GM21528 (cell line): ENCODE data around the gene ACMSD.
"Not testable (repeated sequence)": the region's sequence is repeated elsewhere in the genome, so short reads cannot be mapped to it uniquely, and the experiment has no call there.

ENCODE experiments used
- ATAC-seq: cut with Tn5 transposase; IDR thresholded peaks from one replicate; pipeline ENCODE4 v1.9.1; 2021; ENCODE audit warnings: mild to moderate bottlenecking, moderate library complexity; ENCODE audit not compliant: unreplicated experiment, low FRiP score

The ACMSD gene

GRCh38 chr2:134846213-134846612 lies 7.8 kb downstream of the ACMSD start:
- no peak for ATAC-seq

GRCh38 chr2:134847582-134847981 lies 9.2 kb downstream of the ACMSD start:
- ATAC-seq, result not testable (repeated sequence)

DNA sequence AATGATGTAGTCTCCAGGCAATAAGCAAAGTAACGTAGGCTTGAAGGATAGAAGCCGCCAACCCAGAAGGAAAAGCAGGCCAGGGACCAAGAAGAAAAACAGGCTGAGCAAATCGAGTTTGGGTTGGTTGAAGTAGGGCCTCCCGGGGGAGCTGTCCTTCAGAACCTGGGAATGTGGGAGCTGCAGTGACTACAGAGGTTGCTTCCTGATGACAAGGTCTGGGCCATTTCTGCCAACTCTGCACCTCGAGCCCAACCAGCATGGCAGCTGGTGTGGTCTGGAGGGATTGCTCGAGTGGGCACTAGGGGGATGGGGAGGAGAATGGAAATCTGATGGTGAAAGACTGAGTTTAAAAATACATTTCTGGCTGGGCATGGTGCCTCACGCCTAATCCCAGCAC lies 14.1 kb downstream of the ACMSD start:
- ATAC-seq, result no peak

DNA sequence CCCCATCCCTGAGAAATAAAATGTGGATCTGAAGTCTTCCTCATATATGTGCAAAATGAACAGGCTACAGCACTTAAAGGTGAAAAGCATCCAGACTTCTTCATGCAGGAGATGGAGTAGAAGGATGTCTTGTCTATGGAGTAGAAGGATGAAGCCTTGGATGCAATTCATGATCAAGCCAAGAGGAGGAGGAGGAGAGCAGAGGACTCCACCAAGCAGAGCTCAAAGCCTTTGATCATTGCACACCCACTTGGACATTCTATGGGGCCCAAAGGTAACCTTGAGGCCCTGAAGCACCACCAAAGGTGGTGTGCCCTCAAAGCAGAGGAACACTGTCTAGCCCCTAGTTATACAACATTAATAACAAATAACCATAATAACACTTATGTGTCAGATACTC lies 17.3 kb downstream of the ACMSD start:
- no peak for ATAC-seq

DNA sequence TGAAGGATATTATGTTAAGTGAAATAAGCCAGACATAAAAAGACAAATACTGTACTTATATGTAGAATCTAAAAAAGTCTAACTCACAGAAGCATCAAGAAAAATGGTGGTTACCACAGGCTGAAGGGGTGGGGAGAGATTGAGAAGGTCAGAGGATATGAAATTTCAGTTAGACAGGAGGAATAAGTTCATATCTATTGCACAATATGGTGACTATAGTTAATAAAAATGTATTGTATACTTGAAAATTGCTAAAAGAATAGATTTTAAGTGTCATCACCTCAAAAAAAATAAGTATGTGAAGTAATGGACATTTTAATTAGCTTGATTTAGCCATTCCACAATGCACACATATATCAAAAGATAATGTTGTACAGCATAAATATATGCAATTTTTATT lies 19.8 kb downstream of the ACMSD start:
- ATAC-seq, result no peak

DNA sequence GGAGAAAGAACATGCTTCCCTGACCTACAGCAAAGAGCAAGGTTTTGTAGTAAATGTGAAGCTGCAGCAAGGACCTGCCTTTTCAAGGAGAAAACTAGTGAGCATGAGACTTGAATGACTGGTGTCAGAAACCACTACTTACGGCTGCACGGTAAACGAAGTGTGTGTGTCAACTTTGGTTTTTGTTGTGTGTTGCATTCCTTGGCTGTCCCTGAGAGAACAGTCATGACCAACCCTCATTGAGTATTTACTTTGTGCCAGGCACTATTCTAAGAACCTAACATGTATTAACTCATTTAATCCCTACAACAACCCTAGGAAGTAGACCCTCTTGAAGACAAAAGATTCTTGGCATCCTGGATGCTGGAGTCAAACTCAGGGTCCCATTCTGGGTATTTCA lies 22.8 kb downstream of the ACMSD start:
- ATAC-seq, result no peak

GRCh38 chr2:134862069-134862468 lies 23.7 kb downstream of the ACMSD start:
- ATAC-seq, result no peak

DNA sequence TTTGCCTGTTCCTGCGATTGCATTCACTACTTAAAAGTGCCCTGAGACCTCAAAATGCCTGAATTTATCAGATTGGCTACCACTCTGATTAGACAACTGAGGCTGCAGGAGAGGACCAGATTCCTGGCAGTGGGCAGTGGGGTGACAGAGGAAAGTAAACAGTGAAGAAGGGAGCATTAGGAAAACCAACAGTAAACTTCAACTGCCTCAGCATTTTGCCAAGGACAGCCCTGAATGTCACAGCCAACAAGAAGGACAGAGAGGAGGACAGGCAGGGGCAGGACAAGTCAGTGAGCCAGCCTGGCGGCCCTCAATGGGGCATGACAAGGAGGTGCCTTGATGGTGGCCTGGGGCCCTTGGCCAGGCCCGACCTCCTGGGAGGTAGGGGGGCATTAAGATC lies 24.3 kb downstream of the ACMSD start:
- no peak for ATAC-seq

- no peak for ATAC-seq
These were observed 25.0 kb downstream of the ACMSD start for GRCh38 chr2:134863446-134863845.

DNA sequence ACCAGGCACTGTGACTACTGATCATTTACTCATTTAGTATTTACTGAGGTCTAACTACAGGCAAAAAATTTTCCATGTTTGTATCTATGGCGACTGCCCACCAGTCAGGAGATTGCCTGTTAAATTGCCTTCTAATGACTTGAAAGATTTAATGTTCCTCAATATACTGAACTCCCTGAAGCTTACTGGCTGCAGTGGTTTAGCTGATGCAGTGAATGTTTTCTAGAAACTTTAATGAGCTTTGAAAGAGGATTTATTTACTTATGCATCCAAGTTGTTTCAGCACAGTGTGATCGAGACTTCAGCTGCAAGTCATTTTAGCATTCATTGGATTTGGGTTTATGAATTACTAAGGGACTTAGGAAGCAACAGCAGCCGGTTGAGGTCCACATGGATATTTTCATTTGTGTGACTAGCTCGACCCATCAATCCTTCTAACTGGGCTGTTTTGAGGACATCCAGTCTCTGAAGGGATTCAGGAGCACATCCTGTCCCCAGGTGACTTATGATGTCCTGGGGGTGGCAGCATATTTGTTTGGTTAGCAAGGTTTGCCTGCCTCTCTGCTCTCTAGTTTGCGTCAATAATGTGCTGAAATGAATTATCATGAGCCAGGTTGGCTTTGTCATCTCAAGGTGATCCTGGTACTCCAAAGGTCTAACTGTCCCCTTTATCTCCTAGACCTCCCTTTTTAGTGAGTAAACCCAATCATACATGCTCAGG lies 26.8 kb downstream of the ACMSD start:
- no peak for ATAC-seq

DNA sequence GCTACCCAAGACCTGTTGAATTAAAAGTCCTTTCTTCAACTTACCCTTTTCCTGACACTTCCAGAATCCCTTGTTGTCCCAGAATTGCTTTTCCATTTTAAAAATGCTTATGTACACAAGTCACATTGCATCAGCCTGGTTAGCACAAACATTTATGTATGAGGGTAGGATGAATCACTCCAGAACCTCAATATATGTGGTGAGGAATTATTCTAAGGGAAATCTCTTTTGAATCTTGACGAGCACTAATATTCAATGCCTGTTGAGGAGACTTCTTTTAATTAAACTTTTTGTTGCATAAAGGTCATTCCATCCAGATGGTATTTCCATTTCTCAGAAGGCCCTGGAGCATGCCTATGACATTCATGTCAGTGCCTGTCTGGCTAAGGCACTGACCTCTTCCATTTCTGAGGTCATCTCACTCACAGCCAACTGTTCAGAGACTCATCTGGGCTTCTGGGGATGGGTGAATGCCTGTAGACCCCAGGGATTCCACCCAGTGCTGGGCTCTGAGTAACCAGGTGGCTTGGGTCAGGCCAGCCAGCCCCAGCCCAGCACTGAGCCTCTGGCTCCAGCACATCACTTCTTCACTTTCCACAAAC lies 28.2 kb downstream of the ACMSD start:
- ATAC-seq, result no peak

- no peak for ATAC-seq
These were observed 31.7 kb downstream of the ACMSD start for GRCh38 chr2:134869946-134870736.

GRCh38 chr2:134873152-134873551 lies 34.7 kb downstream of the ACMSD start:
- no peak for ATAC-seq

GRCh38 chr2:134875309-134875708 lies 36.9 kb downstream of the ACMSD start:
- ATAC-seq, result no peak

GRCh38 chr2:134882773-134883172 lies 44.4 kb downstream of the ACMSD start:
- ATAC-seq, result no peak

- ATAC-seq, result no peak
These were observed 45.3 kb downstream of the ACMSD start for GRCh38 chr2:134883552-134884293.

- ATAC-seq, result no peak
These were observed 46.0 kb downstream of the ACMSD start for GRCh38 chr2:134884435-134884834.

DNA sequence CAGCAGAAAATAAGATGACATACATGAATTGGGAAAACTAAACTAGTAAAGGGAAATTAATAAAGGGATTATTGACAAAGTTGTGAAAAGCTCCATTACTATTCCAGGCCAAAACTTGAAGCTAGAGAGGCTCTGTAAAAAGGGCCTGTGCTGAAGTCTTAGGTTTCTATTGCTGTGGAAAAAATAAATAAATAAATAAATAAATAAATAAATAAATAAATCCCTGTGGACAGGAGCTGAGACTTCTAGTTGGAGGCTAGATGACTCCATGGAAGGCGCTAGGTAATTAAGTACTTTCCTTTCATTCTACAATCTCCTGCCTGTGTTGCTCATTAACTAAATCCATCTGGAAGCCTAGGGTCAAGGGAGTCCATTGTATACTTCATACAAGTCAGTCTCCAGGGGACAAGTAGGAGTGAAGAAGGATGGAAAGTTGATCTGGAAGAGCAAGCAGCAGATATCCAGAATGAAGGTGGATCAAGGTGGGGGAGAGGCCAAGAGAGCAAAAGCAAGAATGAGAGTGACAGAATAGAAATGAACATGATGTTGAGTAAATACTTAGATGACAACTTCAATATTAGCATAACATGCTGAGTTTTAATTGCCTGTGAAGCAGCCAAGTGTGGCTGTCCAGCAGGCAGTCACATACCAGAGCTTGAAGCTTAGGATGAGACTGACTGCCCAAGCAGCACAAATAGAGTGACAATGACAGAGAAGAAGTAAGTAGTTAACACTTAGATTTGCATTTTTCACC lies 54.0 kb downstream of the ACMSD start:
- no peak for ATAC-seq

- ATAC-seq, result no peak
These were observed 59.5 kb downstream of the ACMSD start for GRCh38 chr2:134897932-134898331.

GRCh38 chr2:134899204-134899603 lies 60.8 kb downstream of the ACMSD start:
- ATAC-seq, result no peak
